ENCODE results near the gene CXCL14. TPM values are rescaled to one million over a fixed set of nuclear protein-coding genes. Genes with fewer than 3 reads are reported as not detected.
A peak's percentile ranks its signal among the peaks of the same experiment; 100 is the strongest.

Gene CXCL14
- total RNA-seq, 2 donors from 2014 or later = 2.2 to 2.4 TPM

GRCh38 chr5:135546101-135546500, 32.7 kb downstream of the CXCL14 start:
- H3K9me3 ChIP-seq = no peaks in the 10 kb centered on the region
- 85% methylated on average over 12 of the region's 12 CpGs for WGBS
- no peak overlapping the region for H3K4me3 ChIP-seq
- H3K36me3 ChIP-seq = no peaks in the 10 kb centered on the region
- H3K4me1 ChIP-seq (replicated peaks) = no peaks in the 10 kb centered on the region
- no peak for TF ChIP-seq POLR2A (IDR thresholded peaks at IDR 0.05)
- intact Hi-C loops (cut with DNase I) = no loop called here
- H3K27me3 ChIP-seq (replicated peaks; ENCODE audit: insufficient read depth) = peaks cover 16% of the 10 kb centered on the region
- DNase-seq (ENCODE audit: low spot score) = no peak
- H3K27ac ChIP-seq = no peak overlapping the region

- Histone ChIP-seq H3K36me3 (no peaks in the 10 kb centered on the region), H3K4me1 (replicated peaks) (no peaks in the 10 kb centered on the region), H3K27ac (no peak overlapping the region), H3K27me3 (replicated peaks; ENCODE audit: insufficient read depth) (peaks cover 16% of the 10 kb centered on the region), H3K9me3 (no peaks in the 10 kb centered on the region), H3K4me3 (no peak overlapping the region)
- intact Hi-C loops (cut with DNase I) = no loop called here
- no peak for TF ChIP-seq CTCF (IDR thresholded peaks at IDR 0.05)
- no peak for DNase-seq (ENCODE audit: low spot score)
- 86% methylated on average over 17 of the region's 17 CpGs for WGBS
Measured at GRCh38 chr5:135545099-135545498, 33.7 kb downstream of the CXCL14 start.

GRCh38 chr5:135543485-135544304, 35.1 kb downstream of the CXCL14 start:
- Histone ChIP-seq H3K4me3 (peak overlapping the region; percentile 22 to 33), H3K27ac (no peak overlapping the region), H3K4me1 (replicated peaks) (no peaks in the 10 kb centered on the region), H3K9me3 (no peaks in the 10 kb centered on the region), H3K36me3 (no peaks in the 10 kb centered on the region), H3K27me3 (replicated peaks; ENCODE audit: insufficient read depth) (peaks cover 21% of the 10 kb centered on the region)
- TF ChIP-seq POLR2A (IDR thresholded peaks at IDR 0.05) = no peak
- TF ChIP-seq POLR2AphosphoS5 (IDR thresholded peaks at IDR 0.05) = no peak
- TF ChIP-seq CTCF (IDR thresholded peaks at IDR 0.05) = no peak
- intact Hi-C loops (cut with DNase I) = no loop called here
- 8% methylated on average over 45 of the region's 77 CpGs for WGBS
- DNase-seq (ENCODE audit: low spot score) = no peak

- WGBS = 50% methylated on average over 5 of the region's 5 CpGs
- Histone ChIP-seq H3K36me3 (no peaks in the 10 kb centered on the region), H3K9me3 (no peaks in the 10 kb centered on the region), H3K4me3 (peak overlapping the region in 1 of 2 donors; percentile 22), H3K4me1 (replicated peaks) (no peaks in the 10 kb centered on the region), H3K27ac (no peak overlapping the region), H3K27me3 (replicated peaks; ENCODE audit: insufficient read depth) (peaks cover 21% of the 10 kb centered on the region)
- no peak for TF ChIP-seq CTCF (IDR thresholded peaks at IDR 0.05)
- no peak for TF ChIP-seq POLR2A (IDR thresholded peaks at IDR 0.05)
- TF ChIP-seq POLR2AphosphoS5 (IDR thresholded peaks at IDR 0.05) = no peak
- no peak for DNase-seq (ENCODE audit: low spot score)
- intact Hi-C loops (cut with DNase I) = no loop called here
Measured at GRCh38 chr5:135543001-135543484, 35.7 kb downstream of the CXCL14 start.

GRCh38 chr5:135541807-135542502, 36.8 kb downstream of the CXCL14 start:
- TF ChIP-seq CTCF (IDR thresholded peaks at IDR 0.05) = no peak
- TF ChIP-seq POLR2AphosphoS5 (IDR thresholded peaks at IDR 0.05) = no peak
- no peak for TF ChIP-seq POLR2A (IDR thresholded peaks at IDR 0.05)
- no peak overlapping the region for H3K4me3 ChIP-seq
- peaks cover 24% of the 10 kb centered on the region for H3K27me3 ChIP-seq (replicated peaks; ENCODE audit: insufficient read depth)
- no peaks in the 10 kb centered on the region for H3K9me3 ChIP-seq
- no peak overlapping the region for H3K27ac ChIP-seq
- H3K4me1 ChIP-seq (replicated peaks) = no peaks in the 10 kb centered on the region
- no peak for DNase-seq (ENCODE audit: low spot score)
- no peaks in the 10 kb centered on the region for H3K36me3 ChIP-seq
- intact Hi-C loops (cut with DNase I) = no loop called here
- WGBS = 63% methylated on average over 11 of the region's 11 CpGs
